PFSK-1 (cell line): ENCODE data around the gene STK40.

Source experiments
- POLR2AphosphoS5 ChIP-seq: IDR thresholded peaks from 2 replicates; pipeline ENCODE4 v1.6.1; 2012; ENCODE audit warnings: low read depth, mild to moderate bottlenecking, control low read depth, low read length, moderate library complexity
- SIN3A ChIP-seq: IDR thresholded peaks from 2 replicates; pipeline ENCODE4 v1.6.1; 2012; ENCODE audit warnings: mild to moderate bottlenecking, low read length, moderate library complexity, borderline replicate concordance; ENCODE audit not compliant: insufficient read depth
- TAF1 ChIP-seq: IDR thresholded peaks from 2 replicates; pipeline ENCODE4 v1.6.1; 2012; ENCODE audit warnings: low read length, control low read depth, borderline replicate concordance; ENCODE audit not compliant: insufficient read depth
- TF ChIP-seq, protein P1 (sequence below), 2 experiments: IDR thresholded peaks; 2 replicates each; pipeline versions ENCODE4 v1.6.1 to v1.8.0; 2011 to 2012; ENCODE audit warnings: low read depth in 2 of 2, low read length in 2 of 2, control low read depth in 1 of 2, inconsistent platforms in 1 of 2, mild to moderate bottlenecking in 1 of 2, moderate library complexity in 1 of 2; ENCODE audit not compliant: insufficient read depth in 1 of 2

DNA sequence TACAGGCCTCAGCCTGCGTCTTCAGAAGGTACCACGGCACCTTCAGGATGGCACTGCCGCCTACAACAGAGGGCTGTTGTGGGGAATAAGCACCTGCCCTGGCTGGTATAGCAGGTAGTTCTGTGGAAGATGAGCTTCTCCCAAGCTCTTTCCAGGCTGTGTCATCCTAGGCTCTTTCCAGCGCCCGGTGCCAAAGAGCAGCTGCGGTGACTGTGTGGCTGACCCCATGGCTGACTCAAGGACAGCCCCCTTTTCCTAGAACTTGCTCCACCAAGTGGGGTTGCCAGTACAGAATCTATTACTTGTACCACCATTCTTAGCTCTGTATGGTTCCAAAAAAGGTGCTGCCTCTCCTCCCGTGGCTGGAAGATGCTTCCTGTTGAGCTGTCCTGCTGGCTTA is 40.4 kb downstream of the STK40 start:
- no peak for TF ChIP-seq SIN3A
- TF ChIP-seq POLR2AphosphoS5 = no peak
- TF ChIP-seq, protein P1, sequence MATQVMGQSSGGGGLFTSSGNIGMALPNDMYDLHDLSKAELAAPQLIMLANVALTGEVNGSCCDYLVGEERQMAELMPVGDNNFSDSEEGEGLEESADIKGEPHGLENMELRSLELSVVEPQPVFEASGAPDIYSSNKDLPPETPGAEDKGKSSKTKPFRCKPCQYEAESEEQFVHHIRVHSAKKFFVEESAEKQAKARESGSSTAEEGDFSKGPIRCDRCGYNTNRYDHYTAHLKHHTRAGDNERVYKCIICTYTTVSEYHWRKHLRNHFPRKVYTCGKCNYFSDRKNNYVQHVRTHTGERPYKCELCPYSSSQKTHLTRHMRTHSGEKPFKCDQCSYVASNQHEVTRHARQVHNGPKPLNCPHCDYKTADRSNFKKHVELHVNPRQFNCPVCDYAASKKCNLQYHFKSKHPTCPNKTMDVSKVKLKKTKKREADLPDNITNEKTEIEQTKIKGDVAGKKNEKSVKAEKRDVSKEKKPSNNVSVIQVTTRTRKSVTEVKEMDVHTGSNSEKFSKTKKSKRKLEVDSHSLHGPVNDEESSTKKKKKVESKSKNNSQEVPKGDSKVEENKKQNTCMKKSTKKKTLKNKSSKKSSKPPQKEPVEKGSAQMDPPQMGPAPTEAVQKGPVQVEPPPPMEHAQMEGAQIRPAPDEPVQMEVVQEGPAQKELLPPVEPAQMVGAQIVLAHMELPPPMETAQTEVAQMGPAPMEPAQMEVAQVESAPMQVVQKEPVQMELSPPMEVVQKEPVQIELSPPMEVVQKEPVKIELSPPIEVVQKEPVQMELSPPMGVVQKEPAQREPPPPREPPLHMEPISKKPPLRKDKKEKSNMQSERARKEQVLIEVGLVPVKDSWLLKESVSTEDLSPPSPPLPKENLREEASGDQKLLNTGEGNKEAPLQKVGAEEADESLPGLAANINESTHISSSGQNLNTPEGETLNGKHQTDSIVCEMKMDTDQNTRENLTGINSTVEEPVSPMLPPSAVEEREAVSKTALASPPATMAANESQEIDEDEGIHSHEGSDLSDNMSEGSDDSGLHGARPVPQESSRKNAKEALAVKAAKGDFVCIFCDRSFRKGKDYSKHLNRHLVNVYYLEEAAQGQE (IDR thresholded peaks at IDR 0.05; ENCODE audit: insufficient read depth in 1 of 2, low read depth in 2 of 2, low read length in 2 of 2) = no peak
- no peak for TF ChIP-seq TAF1
